ENCODE results near the gene LTBP2.

DNA sequence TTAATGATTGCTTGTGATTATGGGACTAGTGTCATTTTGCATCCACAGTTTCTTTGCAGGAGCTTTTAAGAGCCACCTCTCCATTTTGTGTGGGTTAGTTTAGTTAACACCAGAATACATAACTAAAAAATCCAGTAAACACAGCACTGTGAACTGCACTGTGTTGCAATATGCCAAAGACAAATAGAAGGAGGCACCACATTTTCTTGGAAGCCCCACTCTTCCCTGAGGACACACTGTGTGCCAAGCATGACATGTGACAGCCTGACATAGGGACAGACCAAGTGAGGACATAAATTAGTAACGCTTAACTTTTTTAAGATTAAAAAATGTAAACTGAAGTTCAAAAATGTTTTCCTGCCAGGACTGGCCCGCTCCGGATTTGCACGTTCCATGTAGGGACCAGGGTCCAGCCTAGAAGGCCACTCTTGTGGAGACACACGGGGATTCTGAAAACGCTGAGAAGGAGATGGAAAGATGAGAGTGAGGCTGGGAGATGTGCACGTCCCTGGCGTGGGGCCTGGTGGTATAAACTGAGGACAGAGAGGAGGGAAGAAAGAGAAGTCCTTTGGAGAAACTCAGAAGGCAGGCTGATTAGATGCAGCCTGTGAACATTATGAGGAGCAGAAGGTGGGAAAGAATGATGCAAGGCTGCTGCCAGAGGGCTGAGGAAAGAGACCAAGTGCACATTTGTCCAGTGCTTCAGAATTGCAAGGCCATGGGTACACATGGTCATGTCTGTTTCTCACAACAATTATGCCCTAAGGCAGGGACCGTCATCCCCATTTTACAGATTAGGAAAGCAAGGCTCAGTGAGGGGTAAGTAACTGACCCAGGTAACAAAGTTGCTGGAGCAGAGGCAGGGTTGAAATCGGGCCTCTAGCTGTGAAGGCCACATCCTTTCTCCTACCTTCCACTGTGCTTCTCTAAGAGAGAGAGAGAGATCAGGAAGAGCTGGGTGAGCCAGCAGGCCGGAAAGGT, 73.3 kb downstream of the LTBP2 start:
- TF ChIP-seq, protein P1, sequence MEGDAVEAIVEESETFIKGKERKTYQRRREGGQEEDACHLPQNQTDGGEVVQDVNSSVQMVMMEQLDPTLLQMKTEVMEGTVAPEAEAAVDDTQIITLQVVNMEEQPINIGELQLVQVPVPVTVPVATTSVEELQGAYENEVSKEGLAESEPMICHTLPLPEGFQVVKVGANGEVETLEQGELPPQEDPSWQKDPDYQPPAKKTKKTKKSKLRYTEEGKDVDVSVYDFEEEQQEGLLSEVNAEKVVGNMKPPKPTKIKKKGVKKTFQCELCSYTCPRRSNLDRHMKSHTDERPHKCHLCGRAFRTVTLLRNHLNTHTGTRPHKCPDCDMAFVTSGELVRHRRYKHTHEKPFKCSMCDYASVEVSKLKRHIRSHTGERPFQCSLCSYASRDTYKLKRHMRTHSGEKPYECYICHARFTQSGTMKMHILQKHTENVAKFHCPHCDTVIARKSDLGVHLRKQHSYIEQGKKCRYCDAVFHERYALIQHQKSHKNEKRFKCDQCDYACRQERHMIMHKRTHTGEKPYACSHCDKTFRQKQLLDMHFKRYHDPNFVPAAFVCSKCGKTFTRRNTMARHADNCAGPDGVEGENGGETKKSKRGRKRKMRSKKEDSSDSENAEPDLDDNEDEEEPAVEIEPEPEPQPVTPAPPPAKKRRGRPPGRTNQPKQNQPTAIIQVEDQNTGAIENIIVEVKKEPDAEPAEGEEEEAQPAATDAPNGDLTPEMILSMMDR (IDR thresholded peaks at IDR 0.05), result no peak
- TF ChIP-seq POLR2A (IDR thresholded peaks at IDR 0.05), result no peak
